HT-29 (cell line): ENCODE measurements around the gene GLT6D1. TPM values are rescaled to one million over a fixed set of nuclear protein-coding genes. Genes with fewer than 3 reads are reported as not detected.

Experiments
- DNase-seq: peaks from one replicate; pipeline ENCODE4 v3.0.0-alpha.2; 2015; ENCODE audit warnings: low spot score
- total RNA-seq: library from RNA; depleted of rRNA; stranded (reverse); fragments of >200 nt; shearing (Covaris generic); gene quantifications from 2 replicates; pipeline ENCODE4 v1.2.3, GENCODE V29; 2014; rRNA removed

GLT6D1 gene
- total RNA-seq, 1 experiment from 2014 or later: not detected

GRCh38 chr9:135587658-135588057 is 51.7 kb downstream of the GLT6D1 start:
- no peak for DNase-seq

DNA sequence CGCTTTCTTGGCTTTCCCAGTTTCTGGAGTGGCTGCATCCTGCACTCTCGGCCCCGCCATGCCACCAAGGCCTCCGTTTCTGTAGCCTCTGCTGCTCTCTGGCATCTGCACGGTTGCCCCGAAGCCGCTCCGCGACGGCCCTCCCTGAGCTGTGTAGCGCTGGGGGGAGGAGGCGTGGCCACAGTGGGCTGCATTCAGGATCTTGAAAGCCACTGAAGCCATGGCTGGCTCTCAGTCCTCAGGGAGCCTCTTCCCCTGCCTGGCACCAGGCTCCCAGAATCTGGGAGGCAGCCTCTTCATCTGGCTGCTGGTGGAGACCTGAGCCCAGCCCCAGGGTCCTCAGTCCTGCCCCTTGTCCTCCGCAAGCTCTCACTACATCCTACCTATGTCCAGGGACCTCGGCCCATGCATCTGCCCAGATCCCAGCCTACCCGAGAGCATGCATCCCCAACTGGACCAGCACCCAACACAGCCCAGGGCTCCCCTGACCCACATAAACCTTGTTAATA is 52.7 kb downstream of the GLT6D1 start:
- no peak for DNase-seq

DNA sequence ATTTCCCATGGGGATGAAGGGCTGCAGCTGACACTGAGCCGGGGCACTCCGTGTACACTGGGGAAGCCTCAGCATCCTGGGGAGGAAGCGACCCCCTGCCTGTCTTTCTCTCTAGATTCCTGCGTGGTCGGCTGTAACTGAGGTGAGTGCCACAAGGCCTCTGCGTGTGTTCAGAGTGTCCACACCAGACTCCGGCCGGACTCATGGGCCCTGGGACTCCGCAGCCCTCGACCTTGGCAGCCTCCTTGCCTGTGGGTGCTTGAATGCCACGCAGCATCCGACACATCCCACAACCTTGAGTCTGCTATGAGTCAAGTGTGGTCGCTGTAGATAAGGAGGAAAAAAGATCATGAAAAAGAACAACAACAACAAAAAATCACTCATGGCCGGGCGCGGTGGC is 54.4 kb downstream of the GLT6D1 start:
- no peak for DNase-seq

DNA sequence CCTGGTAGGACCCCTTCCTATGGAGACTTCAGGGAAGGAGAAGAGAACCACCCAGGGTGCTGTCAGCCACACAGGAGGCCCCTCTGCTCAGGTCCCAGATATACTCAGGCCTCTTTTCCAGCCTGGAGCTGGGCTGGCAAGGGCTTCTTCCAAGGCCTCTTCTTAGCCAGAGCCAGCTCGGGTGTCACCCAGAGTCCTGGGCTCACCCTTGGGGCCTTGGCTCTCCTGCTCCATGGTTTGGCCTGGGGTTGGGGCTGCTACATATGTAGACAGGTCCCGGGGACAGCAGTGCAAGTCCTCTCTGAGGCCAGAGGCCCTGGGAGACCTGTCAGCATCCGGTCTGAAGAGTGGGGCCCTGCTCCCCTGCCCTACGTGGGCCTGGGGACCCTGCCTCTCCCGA is 55.0 kb downstream of the GLT6D1 start:
- no peak for DNase-seq

DNA sequence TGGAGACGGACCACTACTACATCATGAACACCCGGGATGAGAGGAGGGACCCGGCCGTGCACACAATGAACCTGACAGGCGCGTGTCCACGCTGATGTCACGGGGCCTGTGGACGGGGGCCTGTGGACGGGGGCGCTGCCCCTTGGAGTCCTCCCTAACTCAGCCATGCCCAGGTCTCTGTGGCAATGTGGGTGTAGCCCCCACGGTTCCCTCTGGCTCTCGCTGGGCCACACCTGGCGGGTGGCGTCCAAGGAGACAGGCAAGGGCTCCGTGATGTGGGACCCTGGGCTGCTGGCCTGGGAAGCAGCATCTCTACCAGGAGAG is 55.7 kb downstream of the GLT6D1 start:
- no peak for DNase-seq

- no peak for DNase-seq
These were observed 56.2 kb downstream of the GLT6D1 start for GRCh38 chr9:135582966-135583687.

GRCh38 chr9:135582541-135582940 is 56.8 kb downstream of the GLT6D1 start:
- DNase-seq: no peak

DNA sequence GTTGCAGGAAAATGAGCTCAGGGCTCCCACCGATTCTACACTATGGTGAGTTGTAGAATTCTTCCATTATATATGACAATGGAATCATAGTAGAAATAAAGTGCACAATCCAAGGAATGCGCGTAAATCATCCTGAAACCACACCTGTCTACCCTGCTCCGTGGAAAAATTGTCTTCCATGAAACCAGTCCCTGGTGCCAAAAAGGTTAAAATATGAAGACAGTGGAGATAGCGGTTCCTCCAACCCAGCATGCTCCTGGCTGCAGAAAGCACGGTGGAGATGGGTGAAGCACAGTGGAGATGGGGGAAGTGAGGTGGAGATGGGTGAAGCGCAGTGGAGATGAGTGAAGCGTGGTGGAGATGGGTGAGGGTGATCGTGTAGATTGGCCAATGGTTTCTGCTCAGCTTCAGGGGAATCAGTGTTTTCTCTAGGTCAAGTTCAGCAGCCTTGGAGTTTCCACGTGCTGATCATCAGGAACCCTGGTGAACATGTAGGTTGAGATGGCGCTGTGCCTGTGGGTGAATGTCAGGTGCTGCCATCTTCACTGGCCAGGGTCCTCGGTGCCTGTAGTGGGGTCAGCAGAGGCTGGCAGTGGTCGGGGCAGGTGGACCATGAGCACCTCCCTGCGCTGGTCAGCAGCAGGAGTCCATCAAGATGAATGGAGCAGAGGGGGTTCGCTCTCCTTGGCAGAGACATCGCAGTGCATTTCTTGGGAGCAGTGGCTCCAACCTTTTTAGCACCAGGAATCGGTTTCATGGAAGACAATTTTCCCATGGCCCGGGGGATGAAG is 57.5 kb downstream of the GLT6D1 start:
- DNase-seq: no peak

GRCh38 chr9:135580664-135581380 is 58.5 kb downstream of the GLT6D1 start:
- no peak for DNase-seq

DNA sequence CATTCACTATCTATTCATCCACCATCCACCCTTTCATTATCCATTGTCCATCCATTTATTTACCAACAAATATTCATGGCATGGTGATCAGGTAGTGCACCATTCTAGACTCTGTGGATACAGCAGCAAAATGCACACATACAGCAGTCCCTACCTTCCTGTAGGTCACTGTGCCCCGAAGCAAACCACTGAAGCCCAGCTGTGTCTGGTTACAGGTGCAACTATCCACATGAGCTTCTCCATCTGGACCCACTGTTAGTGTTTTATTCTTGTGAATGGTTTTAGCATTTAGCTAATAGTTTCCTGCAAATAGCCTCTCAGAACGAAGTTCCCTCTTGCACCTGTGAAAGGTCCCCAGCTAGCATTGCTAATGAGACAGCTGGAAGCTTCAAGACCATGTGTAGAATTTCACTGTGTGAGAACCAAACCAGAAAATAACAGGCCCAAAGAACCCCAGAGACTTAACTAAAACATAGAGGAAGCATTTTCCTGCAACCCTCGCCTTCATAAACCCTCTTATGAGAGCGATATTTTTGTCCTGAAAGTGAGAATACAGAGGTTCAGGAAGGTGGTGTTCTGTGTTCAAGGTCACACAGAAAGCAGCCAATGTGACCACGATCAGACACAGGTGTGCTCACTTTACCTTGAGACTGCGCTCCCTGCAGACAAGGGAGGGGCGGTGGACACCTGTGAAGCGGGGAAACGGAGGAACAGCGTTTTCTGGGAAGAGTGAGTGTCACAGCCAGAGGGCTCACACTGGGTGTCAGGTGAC is 59.3 kb downstream of the GLT6D1 start:
- no peak for DNase-seq

DNA sequence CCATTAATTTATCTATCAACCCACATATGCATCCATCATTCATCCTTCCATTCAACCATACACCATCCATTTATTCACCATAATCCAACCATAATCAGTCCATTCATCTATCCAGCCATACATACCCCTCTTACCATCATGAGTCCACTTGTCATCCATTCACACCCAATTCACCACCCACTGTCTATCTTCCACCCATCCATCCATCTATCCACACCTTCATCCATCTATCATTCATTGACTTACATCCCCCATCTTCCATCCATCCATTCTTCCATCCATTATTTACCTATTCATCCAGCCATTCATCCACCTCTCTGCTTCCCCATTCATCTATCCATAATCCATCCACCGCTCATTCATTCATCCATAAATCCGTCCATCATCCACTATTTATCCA is 60.0 kb downstream of the GLT6D1 start:
- no peak for DNase-seq

GRCh38 chr9:135577256-135577655 is 62.1 kb downstream of the GLT6D1 start:
- DNase-seq: no peak

DNA sequence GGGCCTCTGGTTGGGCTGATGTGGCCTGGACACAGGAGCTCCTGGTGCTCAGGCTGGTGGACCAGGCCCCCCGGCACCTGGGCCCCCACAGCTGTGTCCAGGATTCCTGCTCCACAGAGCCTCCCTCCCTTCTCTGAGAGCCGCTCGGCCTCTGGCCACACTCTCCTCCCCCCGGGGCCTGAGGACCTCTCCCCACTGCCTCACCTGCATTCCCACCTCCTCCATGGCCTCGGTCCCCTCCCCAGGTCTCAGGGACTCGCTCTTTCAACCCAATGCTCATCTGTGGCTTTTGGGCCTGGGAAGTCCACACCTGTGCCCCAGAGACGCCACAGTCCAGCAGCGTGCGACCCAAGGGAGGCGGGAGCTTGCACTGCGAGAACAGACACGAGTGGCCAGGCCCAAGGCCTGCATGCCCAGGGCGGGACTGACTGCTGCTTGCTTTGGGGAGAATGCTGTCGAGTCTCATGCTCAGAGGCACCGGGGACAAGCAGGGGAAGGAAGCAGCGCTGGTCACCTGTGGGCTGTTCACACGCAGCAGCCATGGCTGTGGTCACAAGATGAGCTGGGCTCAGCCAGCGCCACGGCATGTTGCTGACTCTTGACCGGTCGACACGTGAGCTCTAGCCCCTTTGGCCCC is 63.2 kb downstream of the GLT6D1 start:
- DNase-seq: no peak

DNA sequence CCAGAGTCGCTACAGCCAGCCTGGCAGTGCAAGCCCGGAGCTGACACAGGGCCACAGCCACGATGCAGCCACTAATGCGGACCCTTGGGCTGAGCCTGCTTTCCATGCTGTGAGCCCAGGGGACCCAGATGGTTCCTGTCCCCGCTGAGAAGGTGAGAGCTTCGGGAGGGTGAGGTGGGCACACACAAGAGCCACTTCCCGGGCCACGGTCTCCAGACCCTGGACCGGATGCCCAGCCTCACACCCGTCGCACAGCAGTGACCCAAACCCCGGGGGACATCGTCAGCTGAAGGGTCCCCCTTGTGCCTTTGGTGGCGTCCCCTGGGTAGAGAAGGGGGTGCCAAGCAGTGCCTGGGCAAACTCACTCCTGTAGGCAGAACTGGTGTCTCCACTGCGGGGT is 64.4 kb downstream of the GLT6D1 start:
- DNase-seq: no peak

- DNase-seq: no peak
These were observed 65.0 kb downstream of the GLT6D1 start for GRCh38 chr9:135574331-135574730.

Other genes starting within 250 kb of the GLT6D1 start
- gene PPP1R26, start 159.8 kb downstream of the GLT6D1 start, total RNA-seq: 40.1 and 41.0 TPM in 2 replicates
- 105 and 115 TPM in 2 replicates for gene MRPS2, start 138.9 kb downstream of the GLT6D1 start, total RNA-seq
- not detected in 2 replicates for gene LCN1, start 118.1 kb downstream of the GLT6D1 start, total RNA-seq
- gene OBP2A, start 93.4 kb downstream of the GLT6D1 start, total RNA-seq: not detected in 2 replicates
- gene PAEP, start 77.8 kb downstream of the GLT6D1 start, total RNA-seq: not detected in 2 replicates
- not detected in 2 replicates for gene LCN9, start 23.8 kb upstream of the GLT6D1 start, total RNA-seq
- gene SOHLH1, start 59.9 kb upstream of the GLT6D1 start, total RNA-seq: not detected in 2 replicates
- not detected in 2 replicates for gene KCNT1, start 62.6 kb upstream of the GLT6D1 start, total RNA-seq